HG02852 (cell line): Measurements from ENCODE around the gene PARVA.

Experiments used
- ATAC-seq: cut with Tn5 transposase; IDR thresholded peaks from one replicate; pipeline ENCODE4 v1.9.1; 2021; ENCODE audit warnings: mild to moderate bottlenecking, moderate library complexity; ENCODE audit not compliant: unreplicated experiment

PARVA gene

DNA sequence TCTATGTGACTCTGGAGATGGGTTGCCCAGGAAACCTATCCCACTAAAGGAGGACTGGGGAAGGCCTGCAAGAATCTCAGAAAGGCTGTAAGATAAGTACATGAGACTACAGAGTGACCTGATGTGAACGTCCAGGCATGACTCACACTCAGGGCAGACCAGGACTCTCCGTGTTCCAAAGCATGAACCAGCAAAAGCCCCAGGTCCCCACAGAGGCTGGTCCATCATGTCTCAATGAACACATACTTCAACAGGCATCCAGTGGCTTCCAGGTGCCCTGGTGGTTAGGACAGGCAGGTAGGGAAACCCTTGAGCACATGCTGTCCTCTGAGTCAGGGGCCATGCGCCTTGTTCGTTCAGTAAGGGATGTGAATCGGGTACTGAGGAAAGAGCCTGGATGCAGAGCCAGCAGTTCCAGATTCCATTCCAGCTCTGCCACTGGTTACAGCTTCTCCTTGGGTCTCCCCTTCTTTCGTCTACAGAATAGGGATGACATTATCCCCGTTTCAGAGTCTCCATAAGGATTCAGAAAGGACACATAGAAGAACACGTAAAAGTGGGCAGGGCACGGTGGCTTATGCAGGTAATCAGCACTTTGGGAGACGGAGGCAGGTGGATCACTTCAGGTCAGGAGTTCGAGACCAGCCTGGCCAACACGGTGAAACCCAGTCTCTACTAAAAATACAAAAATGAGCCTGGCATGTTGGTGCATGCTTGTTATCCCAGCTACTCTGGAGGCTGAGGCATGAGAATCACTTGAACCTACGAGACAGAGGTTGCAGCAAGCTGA, 167.8 kb downstream of the PARVA start:
- no peak for ATAC-seq

DNA sequence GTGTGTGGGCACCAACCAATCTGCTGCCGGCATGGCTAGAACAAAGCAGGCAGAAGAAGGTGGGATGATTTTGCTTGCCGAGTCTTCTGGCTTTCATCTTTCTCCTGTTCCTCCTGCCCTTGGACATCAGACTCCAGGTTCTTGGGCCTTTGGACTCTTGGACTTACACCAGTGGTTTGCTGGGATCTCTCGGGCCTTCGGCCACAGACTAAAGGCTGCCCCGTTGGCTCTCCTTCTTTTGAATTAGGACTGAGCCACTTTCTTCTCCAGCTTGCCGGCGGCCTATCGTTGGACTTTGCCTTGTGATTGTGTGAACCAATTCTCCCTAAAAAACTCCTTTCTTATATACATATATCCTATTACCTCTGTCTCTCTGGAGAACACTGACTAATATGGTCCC, 168.8 kb downstream of the PARVA start:
- no peak for ATAC-seq

DNA sequence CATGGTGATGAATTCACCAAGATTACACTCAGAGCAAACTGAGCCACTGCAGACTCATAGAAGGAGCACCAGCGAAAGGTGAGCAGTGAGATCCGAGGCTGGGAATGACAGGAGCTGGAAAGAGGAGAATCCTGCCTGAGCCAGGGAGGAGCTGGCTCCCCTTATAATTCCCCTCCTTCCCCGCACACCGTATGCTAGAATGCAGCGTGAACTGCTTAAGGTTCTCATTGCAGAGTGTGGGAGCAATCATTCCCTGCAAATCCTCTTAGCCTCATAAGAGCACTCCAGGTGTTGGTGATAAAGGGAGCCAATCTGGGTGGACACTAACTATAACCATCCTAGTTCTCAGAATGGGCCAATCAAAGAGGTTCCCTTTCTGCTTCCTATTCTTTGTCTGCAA, 169.3 kb downstream of the PARVA start:
- no peak for ATAC-seq

DNA sequence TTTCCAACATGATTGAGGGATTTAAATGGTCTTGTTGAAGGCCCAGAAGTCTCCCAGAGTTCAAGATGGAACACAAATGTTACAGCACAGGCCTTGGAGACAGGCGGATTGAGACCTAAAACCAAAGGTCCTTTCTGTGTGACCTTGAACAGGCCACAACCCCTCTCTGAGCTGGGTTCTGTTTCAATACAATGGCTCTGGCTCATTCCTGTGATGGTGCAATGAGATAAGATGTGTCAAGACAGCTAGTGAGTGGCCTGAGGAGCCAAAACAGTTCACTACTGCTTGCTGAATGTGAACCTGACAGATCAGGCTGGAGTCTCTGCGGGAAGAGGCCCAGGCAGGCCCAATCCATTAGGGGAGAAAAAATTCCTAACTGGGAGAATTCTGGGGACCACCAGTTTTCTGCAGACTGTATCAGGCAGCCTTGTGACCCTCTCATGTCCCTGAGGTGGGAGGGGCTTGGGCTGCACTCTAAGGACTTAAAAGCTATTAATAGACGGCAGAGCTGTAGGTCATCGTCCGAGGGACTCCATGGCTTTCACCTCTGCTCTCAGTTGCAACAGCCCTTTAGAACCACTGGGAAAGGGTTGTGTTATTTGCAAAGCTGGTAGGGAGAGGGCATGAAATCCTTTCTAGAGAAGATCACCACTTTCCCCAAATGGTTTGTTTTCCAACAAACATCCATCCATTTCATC, 170.7 kb downstream of the PARVA start:
- no peak for ATAC-seq

DNA sequence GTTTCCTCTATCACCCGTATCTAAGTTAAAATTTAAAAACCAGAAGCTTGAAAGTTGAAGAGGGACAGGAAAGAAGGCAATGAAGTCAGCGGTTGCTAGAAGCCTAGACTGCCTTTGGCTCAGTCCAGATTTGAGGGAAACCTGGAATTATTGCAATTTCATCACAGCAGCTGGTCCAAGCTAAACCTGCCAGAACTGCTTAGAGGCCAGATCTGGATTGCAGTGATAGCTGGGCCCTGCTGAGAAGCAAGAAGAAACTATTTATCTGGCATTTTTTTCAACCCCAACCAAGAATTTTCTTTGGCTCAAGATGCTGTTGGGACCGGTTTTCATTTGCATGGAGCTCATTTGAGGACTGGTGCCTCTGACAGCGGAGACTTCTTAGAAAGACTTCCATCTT, 175.3 kb downstream of the PARVA start:
- ATAC-seq = no peak

DNA sequence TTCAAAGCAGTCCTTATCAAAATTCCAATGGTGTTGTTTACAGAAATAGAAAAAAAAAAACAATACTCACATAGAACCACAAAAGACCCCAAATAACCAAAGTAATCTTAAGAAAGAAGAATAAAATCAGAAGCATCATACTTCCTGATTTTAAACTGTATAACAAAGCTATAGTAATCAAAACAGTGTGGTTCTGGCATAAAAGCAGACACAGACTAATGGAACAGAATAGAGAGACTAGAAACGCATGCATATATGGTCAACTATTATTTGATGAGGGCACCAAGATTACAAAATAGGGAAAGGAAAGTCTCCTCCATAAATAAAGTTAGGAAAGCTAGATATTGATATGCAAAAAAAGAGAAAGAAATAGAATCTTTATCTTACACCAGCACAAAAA, 176.8 kb downstream of the PARVA start:
- ATAC-seq = no peak

DNA sequence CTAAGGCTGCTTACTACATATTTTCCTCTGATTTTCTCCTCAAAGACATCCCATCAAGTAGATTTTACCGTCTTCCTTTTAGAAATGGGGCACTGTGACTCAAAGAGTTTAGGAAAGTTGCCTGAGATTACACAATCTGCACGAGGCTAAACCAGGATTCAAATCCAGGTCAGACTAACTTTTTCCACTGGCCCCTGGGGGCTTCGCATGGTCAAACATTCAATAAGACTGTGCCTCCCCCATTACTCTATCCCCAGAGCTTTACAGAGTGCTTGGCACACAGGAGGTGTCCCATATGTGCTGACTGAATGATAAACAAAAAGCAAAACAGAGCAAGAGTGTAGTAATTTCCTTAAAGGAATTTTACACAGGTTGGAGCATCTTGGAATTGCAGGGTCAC, 178.8 kb downstream of the PARVA start:
- ATAC-seq = no peak

DNA sequence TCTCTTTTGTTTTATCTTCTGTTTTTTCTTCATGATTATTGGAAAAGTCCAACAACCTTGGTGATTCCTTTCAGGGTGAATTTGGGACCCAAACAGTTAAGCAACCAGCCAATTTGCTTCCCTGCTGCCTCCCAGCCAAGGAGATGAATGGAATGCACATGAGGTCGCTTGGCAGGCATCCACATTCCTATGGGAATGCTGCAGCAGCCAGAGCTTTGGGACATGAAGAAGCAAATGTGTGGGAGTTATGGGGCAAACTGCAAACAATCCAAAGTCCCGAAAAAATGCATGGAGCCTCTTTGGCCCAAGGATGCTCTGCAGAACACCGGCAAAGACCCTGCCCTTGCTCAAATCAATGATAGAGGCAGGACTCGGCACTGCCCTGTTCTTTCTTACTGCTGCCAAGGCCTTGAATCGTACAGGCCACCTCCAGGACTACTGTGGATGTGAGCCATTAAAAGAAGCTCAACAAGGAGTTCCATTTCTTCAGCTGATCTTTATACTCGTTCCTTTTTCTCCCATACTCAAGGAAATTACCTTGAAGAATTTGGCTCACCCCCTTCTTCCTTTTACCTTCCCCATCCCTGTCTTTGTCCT, 179.5 kb downstream of the PARVA start:
- ATAC-seq = no peak

DNA sequence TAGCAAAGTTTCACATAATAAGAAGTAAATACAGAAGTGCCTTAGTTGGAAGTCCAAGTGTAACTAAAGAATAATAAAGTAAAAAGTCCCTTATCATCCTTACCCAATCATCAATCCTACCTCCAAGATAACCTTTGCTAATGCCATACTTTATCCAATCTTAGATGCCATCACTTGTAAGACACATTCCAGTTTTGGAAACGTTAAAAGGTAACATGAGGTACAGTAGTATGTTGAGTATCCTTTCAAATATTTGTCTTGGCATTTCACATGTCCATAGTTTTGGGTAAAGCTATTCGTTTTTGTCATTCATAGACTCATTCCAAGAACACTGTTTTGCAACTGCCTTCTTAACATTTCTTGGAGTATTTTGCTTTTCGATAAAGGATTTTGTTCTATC, 181.6 kb downstream of the PARVA start:
- no peak for ATAC-seq

DNA sequence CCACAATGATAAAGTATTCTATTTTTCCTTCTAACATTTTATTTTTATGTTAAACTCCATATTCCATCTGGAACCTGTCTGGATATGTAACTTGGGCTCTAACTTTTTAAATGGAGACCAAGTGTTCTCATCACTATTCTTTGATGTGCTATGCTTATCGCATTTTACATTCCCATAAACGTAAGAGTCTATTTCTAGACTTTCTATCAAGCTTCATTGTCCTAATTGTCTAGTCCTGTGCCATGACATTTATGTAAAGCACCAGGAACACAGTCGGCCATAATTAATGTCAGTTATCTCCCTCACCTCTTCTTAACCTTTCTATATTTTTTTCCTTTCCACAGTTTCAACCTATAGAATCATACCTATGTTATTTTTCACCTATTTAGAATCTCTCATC, 183.0 kb downstream of the PARVA start:
- ATAC-seq = no peak

DNA sequence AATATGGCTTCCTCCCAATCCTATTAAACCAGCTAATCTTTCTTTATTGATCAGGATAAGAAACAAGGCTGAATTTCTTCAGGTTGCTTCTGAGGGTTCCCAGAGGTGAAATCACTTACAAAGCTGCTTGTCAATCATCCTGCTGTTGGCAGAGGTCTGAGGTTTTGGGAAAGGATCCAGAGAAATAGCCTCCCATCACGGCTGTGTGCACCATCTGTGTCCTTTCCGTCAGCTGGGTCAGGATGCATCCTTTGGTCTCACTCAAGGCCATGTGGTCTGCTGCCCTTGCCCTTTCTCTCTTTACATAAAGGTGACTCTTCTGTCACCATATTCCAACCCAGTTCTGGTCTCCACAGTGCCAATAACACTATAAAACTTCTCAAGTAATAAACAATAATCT, 183.5 kb downstream of the PARVA start:
- ATAC-seq = no peak

DNA sequence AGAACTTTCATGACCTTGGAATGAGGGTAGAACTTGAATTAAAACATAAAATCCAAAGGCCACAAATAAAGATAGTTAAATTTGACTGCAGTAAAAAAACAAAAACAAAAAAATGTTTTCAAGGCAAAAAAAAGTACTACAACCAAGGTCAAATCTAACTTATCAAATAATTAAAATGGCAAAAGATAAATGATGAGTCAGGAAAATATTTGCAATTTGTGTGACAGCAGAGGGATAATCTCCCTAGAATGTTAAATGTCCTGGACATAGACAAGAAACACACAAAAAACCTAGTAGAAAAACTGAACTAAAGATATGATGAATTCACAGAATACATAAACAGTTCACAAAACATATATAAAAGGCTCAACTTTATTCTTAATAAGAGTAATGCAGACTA, 186.6 kb downstream of the PARVA start:
- ATAC-seq = no peak

DNA sequence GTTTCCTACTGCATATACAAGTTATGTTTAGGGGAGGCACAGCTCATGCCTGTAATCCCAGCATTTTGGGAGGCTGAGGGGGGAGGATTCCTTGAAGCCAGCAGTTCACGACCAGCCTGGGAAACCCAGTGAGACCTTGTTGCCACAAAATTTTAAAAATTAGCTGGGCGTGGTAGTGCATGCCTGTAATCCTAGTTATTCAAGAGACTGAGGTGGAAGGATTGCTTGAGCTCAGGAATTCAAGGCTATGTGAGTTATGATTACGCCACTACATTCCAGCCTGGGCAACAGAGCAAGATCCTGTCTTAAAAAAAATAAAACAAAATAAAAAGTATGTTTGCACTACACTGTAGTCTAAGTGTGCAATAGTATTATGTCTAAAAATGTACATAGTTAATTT, 188.0 kb downstream of the PARVA start:
- no peak for ATAC-seq

DNA sequence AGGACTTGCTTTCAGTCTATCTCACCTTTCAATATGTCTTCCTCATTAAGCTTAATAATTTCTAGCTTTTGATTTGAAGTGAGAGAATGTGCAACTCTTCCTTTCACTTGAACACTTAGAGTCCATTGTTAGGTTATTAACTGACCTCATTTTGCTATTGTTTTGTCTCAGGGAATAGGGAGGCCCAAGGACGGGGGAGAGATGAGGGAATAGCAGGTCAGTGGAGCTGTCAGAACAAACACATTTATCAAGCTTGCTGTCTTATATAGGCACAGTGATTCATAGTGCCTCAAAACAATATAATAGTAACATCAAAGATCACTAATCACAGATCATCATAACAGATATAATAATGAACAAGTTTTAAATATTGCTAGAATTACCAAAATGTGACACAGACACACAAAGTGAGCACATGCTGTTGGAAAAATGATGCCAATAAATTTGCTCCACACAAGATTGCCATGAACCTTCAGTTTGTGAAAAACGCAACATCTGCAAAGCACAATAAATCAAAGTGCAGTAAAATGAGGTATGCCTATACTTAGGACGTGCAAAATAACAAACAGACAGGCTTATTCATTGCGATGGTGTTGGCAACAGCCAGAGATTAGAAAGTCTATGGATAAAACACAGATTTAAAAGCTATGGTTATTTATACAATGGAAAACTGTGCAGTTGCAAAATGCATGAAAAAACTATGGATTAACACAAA, 190.5 kb downstream of the PARVA start:
- ATAC-seq = no peak

DNA sequence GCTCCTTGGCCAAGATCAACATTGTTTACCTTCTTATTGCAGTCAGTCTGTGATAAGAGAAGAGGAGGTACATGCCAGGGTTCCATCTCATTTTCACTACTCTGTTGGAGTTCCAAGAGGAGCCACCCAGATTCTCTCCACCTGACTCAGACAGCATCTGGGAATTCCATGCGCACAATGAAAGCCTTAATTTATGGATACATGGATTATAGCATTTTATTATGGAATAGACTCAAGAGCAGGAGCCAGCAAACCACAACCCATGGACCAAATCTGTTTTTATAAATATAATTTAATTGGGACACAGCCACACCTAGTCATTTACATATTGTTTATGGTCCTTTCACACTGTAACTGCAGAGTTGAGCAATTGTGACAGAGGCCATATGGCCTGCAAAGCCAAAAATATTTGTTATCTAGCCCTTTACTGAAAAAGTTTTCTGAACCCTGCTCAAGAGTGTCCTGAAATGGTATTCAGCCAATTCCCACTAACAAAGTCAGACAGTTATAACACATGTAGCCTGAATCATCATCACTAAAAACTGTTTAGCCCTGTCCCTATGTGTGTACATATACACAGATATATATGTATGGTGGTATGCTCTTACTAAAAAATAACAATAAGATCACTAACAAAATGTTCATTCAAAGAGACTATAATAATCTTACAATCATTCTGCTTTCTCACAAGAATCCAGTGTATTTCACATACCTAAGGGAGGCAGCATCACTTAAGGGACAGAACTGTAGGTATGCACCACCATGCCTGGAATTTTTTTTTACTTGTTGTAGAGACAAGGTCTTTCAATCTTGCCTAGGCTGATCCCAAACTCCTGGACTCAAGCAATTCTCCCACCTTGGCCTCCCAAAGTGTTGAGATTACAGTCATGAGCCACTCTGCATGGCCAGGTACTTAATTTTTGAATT, 192.4 kb downstream of the PARVA start:
- no peak for ATAC-seq

DNA sequence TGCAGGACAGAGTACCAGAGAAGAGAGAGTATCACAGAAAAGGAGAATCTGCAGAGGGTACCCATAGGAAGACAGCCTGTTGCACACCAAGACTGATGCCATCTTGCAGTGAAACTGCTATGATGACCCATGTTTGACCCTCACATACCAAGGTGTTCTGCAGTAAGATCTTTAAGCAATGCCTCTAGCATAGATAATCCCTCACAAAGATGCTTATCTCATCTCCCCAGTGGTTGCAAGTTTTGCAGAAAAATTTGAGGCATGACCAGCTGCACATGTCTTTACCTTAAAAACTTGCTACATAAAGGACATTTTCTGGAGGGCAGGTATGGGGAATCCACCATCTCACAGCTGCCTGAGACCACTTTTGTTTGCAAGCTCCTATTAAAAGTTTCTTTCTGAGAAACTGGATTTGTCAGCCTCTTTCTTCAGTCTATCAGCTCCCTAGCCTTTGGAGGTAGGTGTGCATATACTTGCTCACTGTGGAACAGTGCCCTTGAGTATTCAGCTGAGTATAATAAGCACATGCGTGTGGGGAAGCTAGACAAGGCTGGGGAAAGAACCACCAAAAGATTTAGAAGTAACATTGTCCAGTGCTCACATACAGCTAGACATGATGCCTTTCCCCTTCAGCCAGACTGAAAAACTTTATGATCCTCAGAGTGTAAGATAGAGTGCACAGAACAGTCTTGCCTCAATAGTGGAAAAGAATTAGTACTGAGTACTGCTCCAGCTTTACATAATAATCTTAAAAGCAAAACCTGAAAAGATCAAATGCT, 196.5 kb downstream of the PARVA start:
- ATAC-seq = no peak

DNA sequence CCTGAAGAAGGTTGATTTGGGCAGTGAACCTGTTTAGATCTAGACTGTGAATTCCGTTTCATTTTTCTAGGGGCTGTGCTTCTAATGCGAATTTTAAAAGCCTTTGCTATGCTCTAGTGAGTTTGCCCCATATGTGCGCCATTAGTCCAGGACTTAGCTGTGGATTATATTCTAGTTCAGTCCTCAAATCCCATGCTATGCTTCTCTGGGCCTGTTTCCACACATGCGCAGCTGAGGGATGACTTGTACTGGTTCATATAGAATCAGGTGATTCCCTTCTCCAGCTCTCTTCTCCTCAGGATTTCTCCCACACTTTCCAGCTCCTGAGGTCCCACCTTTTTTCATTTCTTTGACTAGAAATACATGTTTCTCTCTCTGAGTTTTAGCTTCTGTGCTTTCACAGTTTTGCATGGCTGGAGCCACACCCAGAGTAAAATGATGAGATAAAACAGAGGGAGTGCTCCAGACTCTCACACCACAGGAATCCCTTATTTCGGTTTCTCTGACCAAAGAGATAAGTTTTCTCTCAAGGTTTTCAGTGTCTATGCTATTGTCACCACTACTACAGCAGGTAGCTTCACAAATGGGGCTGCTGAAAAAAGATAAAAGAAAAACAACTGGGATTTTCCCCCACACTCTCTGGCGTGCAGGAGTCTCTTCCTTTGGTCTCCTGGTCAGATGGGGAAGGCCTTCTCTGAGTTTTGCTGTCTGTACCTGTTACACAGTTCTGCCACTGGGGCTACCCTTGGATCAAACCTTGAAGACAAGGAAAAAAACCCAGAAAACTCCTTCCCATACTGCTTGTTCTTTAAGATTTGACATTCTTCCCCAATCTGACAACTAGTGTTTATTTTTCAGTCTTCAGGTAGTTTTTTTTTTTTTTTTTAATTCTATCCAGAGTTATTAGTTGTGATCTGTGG, 200.6 kb downstream of the PARVA start:
- no peak for ATAC-seq

DNA sequence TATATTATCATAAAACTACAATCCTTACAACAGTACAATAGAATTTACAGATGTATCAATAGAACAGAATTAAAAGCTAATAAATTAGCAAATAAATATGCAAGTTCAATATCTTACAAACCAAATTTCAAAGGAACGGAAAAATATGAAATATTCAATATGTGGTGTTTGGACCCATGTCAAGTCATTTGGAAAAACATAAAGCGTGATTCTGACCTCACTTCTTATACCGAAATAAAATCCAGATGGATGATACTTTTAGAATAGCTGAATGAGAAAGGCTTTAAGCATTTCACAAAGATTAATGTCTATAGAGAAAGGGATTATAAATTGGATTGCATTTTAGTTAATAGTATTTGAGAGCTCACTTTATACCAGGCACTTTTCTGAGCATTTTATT, 204.0 kb downstream of the PARVA start:
- no peak for ATAC-seq

DNA sequence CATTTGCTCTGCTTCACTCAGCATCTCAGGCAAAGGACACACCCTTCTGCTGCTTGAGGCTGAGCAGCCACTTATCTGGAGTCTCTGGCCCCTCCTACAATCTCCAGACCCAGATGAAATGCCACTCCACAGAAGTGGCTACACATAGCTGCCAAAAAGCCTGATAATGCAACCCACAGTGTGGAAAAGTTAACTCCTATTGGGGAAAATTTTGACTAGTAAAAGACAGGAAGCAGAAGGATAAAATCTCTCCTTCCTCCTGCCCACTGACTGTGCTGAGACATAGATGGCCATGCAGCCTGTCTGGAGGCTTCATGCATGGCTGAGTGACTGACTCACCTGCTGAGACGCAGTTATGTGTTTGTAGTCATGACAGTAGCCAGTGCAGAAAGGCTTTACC, 204.6 kb downstream of the PARVA start:
- no peak for ATAC-seq
